IMR-90 (cell line): ENCODE results near the gene KLHL20. TPM values are rescaled to one million over a fixed set of nuclear protein-coding genes. Genes with fewer than 3 reads are reported as not detected.

Experiments used
- ATAC-seq: fragments of 200-7000 bp; cut with Tn5 transposase; 2 replicates; pipeline ENCODE4 v1.9.1; 2020; ENCODE audit warnings: low read depth, mild to moderate bottlenecking, moderate library complexity
- BruUV-seq: library from RNA; stranded (reverse); fragments of 400-500 nt; replicated peaks from 2 replicates; lab custom pipeline; 2021; lab: Mats Ljungman, UMichigan
- CTCF ChIA-PET: fragments of 300-600 bp; formaldehyde crosslinking; extraction: SDS; loops from one replicate; lab custom pipeline; 2021; ENCODE audit warnings: antibody characterized with exemption; lab: Yijun Ruan, JAX
- POLR2A ChIA-PET: fragments of 300-600 bp; sonication (Branson Sonifier 250); formaldehyde crosslinking; loops from one replicate; lab custom pipeline; 2022; ENCODE audit warnings: antibody characterized with exemption; ENCODE audit not compliant: unreplicated experiment; lab: Charles Lee
- DNase-seq: peaks from one replicate; pipeline ENCODE4 v3.0.0; 2013
- H2AFZ ChIP-seq: replicated peaks from 2 replicates; pipeline ENCODE3; 2013; ENCODE audit warnings: low read length, mild to moderate bottlenecking; ENCODE audit not compliant: poor library complexity
- H2AK5ac ChIP-seq: 2 replicates; pipeline ENCODE4 v1.6.1; 2013; ENCODE audit warnings: low read depth, low read length, inconsistent platforms
- H2AK9ac ChIP-seq: replicated peaks from 2 replicates; pipeline ENCODE3; 2013; ENCODE audit warnings: mild to moderate bottlenecking, low read depth, low read length, moderate library complexity; ENCODE audit not compliant: poor library complexity
- H2BK120ac ChIP-seq: 2 replicates; pipeline ENCODE4 v1.6.1; 2013; ENCODE audit warnings: low read depth, low read length, inconsistent platforms
- H2BK15ac ChIP-seq: 3 replicates; pipeline ENCODE4 v1.6.1; 2013; ENCODE audit warnings: low read depth, low read length, inconsistent platforms
- H2BK20ac ChIP-seq: 2 replicates; pipeline ENCODE4 v1.6.1; 2013; ENCODE audit warnings: low read depth, mild to moderate bottlenecking, inconsistent platforms, low read length, moderate library complexity
- H2BK5ac ChIP-seq: 2 replicates; pipeline ENCODE4 v1.6.1; 2013; ENCODE audit warnings: mild to moderate bottlenecking, low read depth, low read length, inconsistent platforms; ENCODE audit not compliant: poor library complexity, severe bottlenecking
- H3K14ac ChIP-seq: replicated peaks from 2 replicates; pipeline ENCODE4 v1.6.1; 2013; ENCODE audit warnings: low read depth, low read length, inconsistent platforms
- H3K18ac ChIP-seq: 2 replicates; pipeline ENCODE4 v1.6.1; 2013; ENCODE audit warnings: low read depth, low read length, control low read depth
- H3K23ac ChIP-seq: 2 replicates; pipeline ENCODE4 v1.6.1; 2013; ENCODE audit warnings: low read depth, low read length, inconsistent platforms
- H3K27ac ChIP-seq: 2 replicates; pipeline ENCODE4 v1.5.1; 2013; ENCODE audit warnings: mild to moderate bottlenecking, control low read depth, low read length; ENCODE audit not compliant: insufficient read depth
- H3K27me3 ChIP-seq: 2 replicates; pipeline ENCODE4 v1.6.1; 2013; ENCODE audit warnings: low read length; ENCODE audit not compliant: control insufficient read depth, insufficient read depth
- H3K36me3 ChIP-seq: 2 replicates; pipeline ENCODE4 v1.6.1; 2013; ENCODE audit warnings: low read length, mixed read lengths; ENCODE audit not compliant: control insufficient read depth, insufficient read depth
- H3K4ac ChIP-seq: 2 replicates; pipeline ENCODE4 v1.6.1; 2013; ENCODE audit warnings: low read depth, low read length, inconsistent platforms
- H3K4me1 ChIP-seq: 2 replicates; pipeline ENCODE4 v1.6.1; 2013; ENCODE audit warnings: low read length, mixed read lengths; ENCODE audit not compliant: control insufficient read depth, insufficient read depth
- H3K4me2 ChIP-seq: 2 replicates; pipeline ENCODE4 v1.6.1; 2013; ENCODE audit warnings: low read depth, mild to moderate bottlenecking, control low read depth, low read length, moderate library complexity
- H3K4me3 ChIP-seq: 2 replicates; pipeline ENCODE4 v1.5.1; 2013; ENCODE audit warnings: low read depth, mild to moderate bottlenecking, control low read depth, low read length, moderate library complexity; ENCODE audit not compliant: insufficient read depth
- H3K56ac ChIP-seq: 2 replicates; pipeline ENCODE4 v1.6.1; 2013; ENCODE audit warnings: low read length, inconsistent platforms; ENCODE audit not compliant: insufficient read depth; ENCODE audit errors: extremely low read depth
- H3K79me1 ChIP-seq, 2 experiments: 2 replicates each; pipeline ENCODE4 v1.6.1; 2013; ENCODE audit warnings: low read length in 2 of 2, inconsistent platforms in 1 of 2, low read depth in 1 of 2
- H3K9ac ChIP-seq: 2 replicates; pipeline ENCODE4 v1.6.1; 2013; ENCODE audit warnings: low read depth, low read length, control low read depth
- H3K9me1 ChIP-seq: 2 replicates; pipeline ENCODE4 v1.6.1; 2013; ENCODE audit warnings: low read length, inconsistent platforms; ENCODE audit not compliant: insufficient read depth
- H3K9me3 ChIP-seq: 2 replicates; pipeline ENCODE4 v1.6.1; 2013; ENCODE audit warnings: low read length; ENCODE audit not compliant: control insufficient read depth, insufficient read depth
- H4K20me1 ChIP-seq: 2 replicates; pipeline ENCODE4 v1.6.1; 2013; ENCODE audit warnings: low read length, inconsistent platforms; ENCODE audit not compliant: insufficient read depth
- H4K5ac ChIP-seq: 2 replicates; pipeline ENCODE4 v1.6.1; 2013; ENCODE audit warnings: mild to moderate bottlenecking, low read depth, low read length, control low read depth
- H4K8ac ChIP-seq, 2 experiments: 2 replicates each; pipeline ENCODE4 v1.6.1; 2013; ENCODE audit warnings: low read depth in 2 of 2, low read length in 2 of 2, control low read depth in 1 of 2, inconsistent platforms in 1 of 2
- H4K91ac ChIP-seq: 2 replicates; pipeline ENCODE4 v1.6.1; 2013; ENCODE audit warnings: low read depth, low read length, inconsistent platforms; ENCODE audit not compliant: insufficient read depth
- CTCF ChIP-seq: conservative IDR thresholded peaks from 2 replicates; pipeline ENCODE4 v1.5.1; 2012; ENCODE audit warnings: mild to moderate bottlenecking, low read depth, low read length, improper control_type of control experiment
- ELK1 ChIP-seq: fragments of 150-350 bp; IDR thresholded peaks from 2 replicates; pipeline ENCODE4 v1.6.1; 2016; ENCODE audit warnings: low read depth, mild to moderate bottlenecking, low read length, moderate library complexity, borderline replicate concordance
- NFE2L2 ChIP-seq: fragments of 150-350 bp; IDR thresholded peaks from 2 replicates; pipeline ENCODE4 v1.6.1; 2016; ENCODE audit warnings: low read depth, mild to moderate bottlenecking, low read length
- POLR2A ChIP-seq: IDR thresholded peaks from 2 replicates; pipeline ENCODE4 v1.6.1; 2012; ENCODE audit warnings: mild to moderate bottlenecking, low read depth, low read length
- RAD21 ChIP-seq: IDR thresholded peaks from 2 replicates; pipeline ENCODE4 v1.6.1; 2012; ENCODE audit warnings: low read length, improper control_type of control experiment
- RCOR1 ChIP-seq: IDR thresholded peaks from 2 replicates; pipeline ENCODE4 v1.6.1; 2012; ENCODE audit warnings: mild to moderate bottlenecking, low read length, improper control_type of control experiment; ENCODE audit not compliant: insufficient replicate concordance
- RFX5 ChIP-seq: IDR thresholded peaks from 2 replicates; pipeline ENCODE4 v1.8.0; 2012; ENCODE audit warnings: low read depth, mild to moderate bottlenecking, low read length, moderate library complexity
- WGBS, 2 experiments: methylation state at CpG; one replicate each; pipeline versions ENCODE4 v1.1.5 to v1.1.7; 2013; ENCODE audit warnings: missing lambda C conversion rate in 2 of 2; ENCODE audit not compliant: insufficient read length in 1 of 2; ENCODE audit errors: extremely low coverage in 2 of 2; 5-methylcytosine and 5-hydroxymethylcytosine counted together
- dilution Hi-C: fragments of 300-500 bp; cut with HindIII; formaldehyde crosslinking; loops from one replicate; pipeline ENCODE4 v1.14.3; 2018; ENCODE audit warnings: low sequenced_read_pairs; ENCODE audit not compliant: unreplicated experiment
- in situ Hi-C: fragments of 300-500 bp; cut with MboI; formaldehyde crosslinking; loops from 3 replicates; pipeline ENCODE4 v1.14.3; 2019; ENCODE audit warnings: low sequenced_read_pairs, inconsistent platforms, mixed read lengths
- intact Hi-C: fragments of 100-400 bp; cut with micrococcal nuclease; formaldehyde crosslinking; loops from 2 replicates; pipeline ENCODE4 v1.10.0; 2022
- polyA plus RNA-seq, 3 experiments: library from polyadenylated mRNA; depleted of rRNA; stranded (reverse); fragments of >200 nt; gene quantifications; 2 replicates each; pipeline ENCODE4 v1.2.3, GENCODE V29; 2012; ENCODE audit warnings: low replicate concordance in 1 of 3
- total RNA-seq: library from RNA; depleted of rRNA; stranded (reverse); fragments of >200 nt; gene quantifications from 2 replicates; pipeline ENCODE4 v1.2.3, GENCODE V29; 2012

The KLHL20 gene
- total and polyA plus RNA-seq, 2 of the 4 experiments (the other 2 are of a cell fraction) = 13.5 to 23.3 TPM

- no peak for ATAC-seq
- no TSS peak for BruUV-seq
- Histone ChIP-seq H2AFZ (no peak overlapping the region), H3K23ac (no peak overlapping the region), H2AK9ac (no peak overlapping the region), H3K9me1 (0 out of 2 replicates have a peak, but pooled peaks cover 4% of the 10 kb centered on the region), H2BK120ac (no peak overlapping the region), H3K9me3 (no peaks in the 10 kb centered on the region), H3K18ac (no peak overlapping the region), H3K14ac (no peak overlapping the region), H3K4me1 (no peaks in the 10 kb centered on the region), H2AK5ac (no peak overlapping the region), H4K8ac (no peak overlapping the region), H3K4me3 (no peak overlapping the region), H4K20me1 (no peaks in the 10 kb centered on the region), H3K4ac (no peak overlapping the region), H3K36me3 (peaks cover 7% of the 10 kb centered on the region), H3K27ac (no peak overlapping the region), H2BK20ac (no peak overlapping the region), H3K4me2 (no peak overlapping the region), H3K56ac (no peak overlapping the region), H2BK15ac (no peak overlapping the region), H3K9ac (no peak overlapping the region), H3K79me1 (no peaks in the 10 kb centered on the region; a peak in 2 of 4 replicates), H4K91ac (no peak overlapping the region), H3K27me3 (no peaks in the 10 kb centered on the region), H4K5ac (no peak overlapping the region), H2BK5ac (no peak overlapping the region)
- ChIA-PET CTCF (interaction anchor here (1.1 kb wide), 1 partner anchor 14 kb away, joined by 5 read pairs; no protein-coding TSS in a partner anchor), POLR2A (no interaction called here)
- dilution Hi-C loops = no loop called here
- intact Hi-C loops = no loop called here
- in situ Hi-C loops = no loop called here
- no peak for TF ChIP-seq RAD21
- no peak for TF ChIP-seq ELK1
- no peak for TF ChIP-seq RCOR1
- no peak for TF ChIP-seq RFX5
- no peak for TF ChIP-seq CTCF
- TF ChIP-seq NFE2L2 = no peak
- TF ChIP-seq POLR2A = no peak
- no peak for DNase-seq
- WGBS, 2 experiments = no CpG with 5 or more reads among the region's 2 CpGs
Measured at GRCh38 chr1:173789841-173790240, 75.1 kb downstream of the KLHL20 start.
